Hematopoietic multipotent progenitor cell treated with erythropoietin and hydrocortisone succinate and interleukin-3 and kit ligand, for 15 days (in vitro differentiated cells): ENCODE measurements around the gene ABHD11.

Experiments used
- DNase-seq: peaks from one replicate; pipeline ENCODE4 v3.0.0-alpha.2; 2015; ENCODE audit warnings: low spot score

The ABHD11 gene

GRCh38 chr7:73700581-73701134, 37.9 kb downstream of the ABHD11 start:
- DNase-seq = no peak

GRCh38 chr7:73700069-73700423, 38.6 kb downstream of the ABHD11 start:
- no peak for DNase-seq

GRCh38 chr7:73699370-73700068, 39.1 kb downstream of the ABHD11 start:
- DNase-seq = no peak

GRCh38 chr7:73698410-73698809, 40.2 kb downstream of the ABHD11 start:
- no peak for DNase-seq

GRCh38 chr7:73696372-73696771, 42.2 kb downstream of the ABHD11 start:
- no peak for DNase-seq

GRCh38 chr7:73690646-73691045, 48.0 kb downstream of the ABHD11 start:
- no peak for DNase-seq

GRCh38 chr7:73688288-73688687, 50.3 kb downstream of the ABHD11 start:
- DNase-seq = no peak
